GM18498 (cell line): Measurements from ENCODE around the gene PLCL1.

Experiments
- ATAC-seq: cut with Tn5 transposase; IDR thresholded peaks from one replicate; pipeline ENCODE4 v1.9.1; 2021; ENCODE audit warnings: mild to moderate bottlenecking, moderate library complexity; ENCODE audit not compliant: unreplicated experiment

Gene PLCL1

GRCh38 chr2:197924483-197924882 is 120.1 kb downstream of the PLCL1 start:
- ATAC-seq = no peak

GRCh38 chr2:197925204-197925603 is 120.8 kb downstream of the PLCL1 start:
- ATAC-seq = no peak

- no peak for ATAC-seq
Measured at GRCh38 chr2:197925976-197926375, 121.6 kb downstream of the PLCL1 start.

- ATAC-seq = no peak
Measured at GRCh38 chr2:197926673-197927072, 122.3 kb downstream of the PLCL1 start.

- ATAC-seq = no peak
Measured at GRCh38 chr2:197927994-197928393, 123.6 kb downstream of the PLCL1 start.

- ATAC-seq = no peak
Measured at GRCh38 chr2:197929008-197929885, 124.9 kb downstream of the PLCL1 start.

GRCh38 chr2:197929886-197930227 is 125.5 kb downstream of the PLCL1 start:
- no peak for ATAC-seq

- no peak for ATAC-seq
Measured at GRCh38 chr2:197930570-197931278, 126.3 kb downstream of the PLCL1 start.

- no peak for ATAC-seq
Measured at GRCh38 chr2:197931661-197932312, 127.4 kb downstream of the PLCL1 start.

- ATAC-seq = no peak
Measured at GRCh38 chr2:197932374-197932773, 128.0 kb downstream of the PLCL1 start.

GRCh38 chr2:197934261-197934933 is 130.0 kb downstream of the PLCL1 start:
- no peak for ATAC-seq

- ATAC-seq = no peak
Measured at GRCh38 chr2:197934934-197935289, 130.5 kb downstream of the PLCL1 start.

- ATAC-seq = no peak
Measured at GRCh38 chr2:197937814-197938213, 133.4 kb downstream of the PLCL1 start.

- ATAC-seq = no peak
Measured at GRCh38 chr2:197938555-197938954, 134.2 kb downstream of the PLCL1 start.

- ATAC-seq = no peak
Measured at GRCh38 chr2:197939787-197940186, 135.4 kb downstream of the PLCL1 start.

- no peak for ATAC-seq
Measured at GRCh38 chr2:197940382-197940781, 136.0 kb downstream of the PLCL1 start.

- no peak for ATAC-seq
Measured at GRCh38 chr2:197941715-197942114, 137.3 kb downstream of the PLCL1 start.

GRCh38 chr2:197943731-197944130 is 139.3 kb downstream of the PLCL1 start:
- no peak for ATAC-seq

GRCh38 chr2:197944416-197945096 is 140.2 kb downstream of the PLCL1 start:
- no peak for ATAC-seq

GRCh38 chr2:197946562-197946961 is 142.2 kb downstream of the PLCL1 start:
- ATAC-seq = no peak
